GM12892 (cell line): ENCODE results near the gene NECTIN1.

ENCODE experiments used
- DNase-seq: peaks from one replicate; pipeline ENCODE4 v3.0.0; 2011; ENCODE audit not compliant: insufficient read length
- FAIRE-seq: peaks from 2 replicates; lab custom pipeline; 2011; peaks lifted over from hg19 to GRCh38; lab: Jason Lieb, UNC
- POLR2A ChIP-seq: IDR thresholded peaks from 2 replicates; pipeline ENCODE4 v1.6.1; 2011; ENCODE audit warnings: low read depth, low read length, control low read depth
- POLR2AphosphoS5 ChIP-seq: IDR thresholded peaks from 2 replicates; pipeline ENCODE4 v1.6.1; 2011; ENCODE audit warnings: low read depth, low read length, control low read depth
- TAF1 ChIP-seq: IDR thresholded peaks from 2 replicates; pipeline ENCODE4 v1.6.1; 2011; ENCODE audit warnings: low read depth, mild to moderate bottlenecking, control low read depth, low read length, borderline replicate concordance

The NECTIN1 gene

GRCh38 chr11:119638851-119639250, 90.1 kb downstream of the NECTIN1 start:
- FAIRE-seq (no peak), DNase-seq (no peak)
- TF ChIP-seq POLR2AphosphoS5 = no peak
- TF ChIP-seq POLR2A = no peak
- TF ChIP-seq TAF1 = no peak

GRCh38 chr11:119637481-119637880, 91.5 kb downstream of the NECTIN1 start:
- no peak for FAIRE-seq
- TF ChIP-seq POLR2AphosphoS5 (no peak), POLR2A (no peak), TAF1 (no peak)
- DNase-seq = no peak

GRCh38 chr11:119635776-119636175, 93.2 kb downstream of the NECTIN1 start:
- FAIRE-seq = no peak
- no peak for DNase-seq
- TF ChIP-seq POLR2AphosphoS5 = no peak

- no peak for DNase-seq
- FAIRE-seq = no peak
Observed at GRCh38 chr11:119635041-119635740, 93.8 kb downstream of the NECTIN1 start.

DNA sequence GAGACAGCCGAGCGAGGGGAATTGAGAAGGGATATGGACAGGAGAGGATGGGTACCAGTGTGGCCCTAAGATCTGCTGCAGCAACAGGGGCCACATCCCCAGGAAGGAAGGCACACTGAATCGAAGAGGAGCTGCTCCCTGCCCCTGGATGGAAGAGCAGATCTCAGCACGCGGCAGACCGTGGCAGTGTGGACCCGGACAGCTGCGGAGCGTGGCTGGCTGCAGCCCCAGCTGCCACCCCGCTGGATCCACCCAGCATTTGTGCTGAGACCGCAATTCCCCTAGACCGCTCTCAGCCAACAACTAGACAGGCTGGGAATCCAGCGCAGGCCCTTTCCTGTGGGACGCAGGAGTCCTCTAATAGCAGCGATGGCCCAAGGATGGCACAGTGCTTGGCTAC, 94.7 kb downstream of the NECTIN1 start:
- TF ChIP-seq TAF1 = no peak
- no peak for TF ChIP-seq POLR2A
- TF ChIP-seq POLR2AphosphoS5 = no peak
- DNase-seq (no peak), FAIRE-seq (no peak)

More at GRCh38 chr11:119635041-119635740, 93.8 kb downstream of the NECTIN1 start:
- no peak for TF ChIP-seq POLR2AphosphoS5
- no peak for TF ChIP-seq POLR2A
- TF ChIP-seq TAF1 = no peak

- no peak for FAIRE-seq
- no peak for DNase-seq
- TF ChIP-seq POLR2AphosphoS5 (no peak), TAF1 (no peak), POLR2A (no peak)
Observed at GRCh38 chr11:119629834-119630624, 99.0 kb downstream of the NECTIN1 start.

DNA sequence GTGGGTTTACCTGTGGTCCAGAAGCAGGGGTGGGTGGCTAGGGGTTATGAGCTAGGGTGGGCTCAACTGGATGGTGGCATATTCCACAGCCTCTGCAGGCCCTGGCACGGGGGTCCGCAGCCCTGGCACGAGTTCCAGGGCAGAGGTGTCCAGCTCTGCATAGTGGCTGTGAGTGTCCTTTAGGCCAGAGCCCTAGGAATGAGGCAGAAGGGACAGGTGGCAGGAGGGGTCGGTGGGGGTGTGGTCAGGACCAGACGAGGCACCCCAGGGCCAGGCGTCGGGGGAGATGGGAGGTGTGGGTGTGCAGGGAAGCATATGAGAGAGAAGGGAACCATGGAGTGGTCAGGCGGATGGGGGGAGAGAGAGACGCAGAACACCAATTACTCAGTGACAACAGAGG, 99.9 kb downstream of the NECTIN1 start:
- TF ChIP-seq POLR2AphosphoS5 = no peak
- TF ChIP-seq TAF1 = no peak
- no peak for TF ChIP-seq POLR2A
- DNase-seq (no peak), FAIRE-seq (no peak)

DNA sequence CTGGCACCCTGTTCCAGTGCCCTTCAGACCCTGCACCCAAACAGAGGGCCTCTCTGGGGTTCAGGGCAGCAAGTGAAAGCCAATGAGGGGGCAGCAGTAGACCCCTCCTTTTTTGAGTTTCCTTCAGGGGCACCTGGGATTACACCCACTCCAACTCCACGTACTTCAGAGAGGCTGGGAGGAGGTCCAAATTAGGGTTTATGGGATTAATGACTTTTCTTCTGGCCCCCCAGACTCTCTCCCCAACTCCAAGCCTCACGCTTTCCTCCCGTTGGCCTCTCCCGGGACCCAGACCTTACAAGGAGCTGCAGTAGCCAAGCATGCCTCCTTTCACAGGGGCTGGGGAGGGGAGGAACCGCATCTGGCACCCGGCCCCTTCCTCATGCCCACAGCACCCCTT, 101.7 kb downstream of the NECTIN1 start:
- FAIRE-seq = no peak
- DNase-seq = no peak
- TF ChIP-seq POLR2AphosphoS5 = no peak
- no peak for TF ChIP-seq TAF1
- no peak for TF ChIP-seq POLR2A

GRCh38 chr11:119626871-119627270, 102.1 kb downstream of the NECTIN1 start:
- FAIRE-seq (no peak), DNase-seq (no peak)
- no peak for TF ChIP-seq TAF1
- no peak for TF ChIP-seq POLR2A
- TF ChIP-seq POLR2AphosphoS5 = no peak

DNA sequence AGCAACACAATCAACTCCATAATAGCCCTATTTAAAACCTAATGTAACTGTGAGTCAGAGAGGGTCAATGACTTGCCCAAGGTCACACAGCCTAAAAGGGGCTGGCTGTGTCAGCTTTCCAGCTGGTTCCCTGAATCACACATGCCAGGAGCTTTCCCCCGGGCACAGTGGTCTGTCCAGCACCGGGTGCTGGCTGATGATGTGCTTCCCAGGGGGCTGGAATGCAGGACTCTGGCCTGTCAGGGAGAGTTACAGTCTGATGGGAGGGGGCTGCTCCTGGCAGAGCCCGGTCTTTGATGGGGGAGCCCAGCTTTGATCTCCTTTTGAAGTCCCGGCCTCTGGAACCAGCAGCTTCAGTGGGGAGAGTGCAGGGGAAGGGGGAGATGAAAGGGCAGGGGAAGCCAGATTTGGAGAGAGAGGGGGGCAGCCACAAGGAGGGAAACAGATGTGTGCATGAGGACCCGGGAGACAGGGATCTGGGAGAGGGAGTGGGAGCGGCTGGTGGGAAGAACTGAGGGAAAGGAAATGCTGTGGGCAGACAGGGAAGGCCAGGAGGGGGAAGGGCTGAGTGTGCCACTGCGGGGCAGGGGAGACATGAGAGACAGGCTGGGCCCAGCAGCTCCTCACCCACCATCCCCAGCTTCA, 102.7 kb downstream of the NECTIN1 start:
- DNase-seq (no peak), FAIRE-seq (no peak)
- TF ChIP-seq POLR2A = no peak
- TF ChIP-seq TAF1 = no peak
- no peak for TF ChIP-seq POLR2AphosphoS5

- FAIRE-seq (no peak), DNase-seq (no peak)
- TF ChIP-seq POLR2AphosphoS5 = no peak
- no peak for TF ChIP-seq POLR2A
- no peak for TF ChIP-seq TAF1
Observed at GRCh38 chr11:119625206-119625978, 103.6 kb downstream of the NECTIN1 start.

- no peak for DNase-seq
- no peak for FAIRE-seq
- no peak for TF ChIP-seq TAF1
- TF ChIP-seq POLR2A = no peak
Observed at GRCh38 chr11:119624629-119625028, 104.4 kb downstream of the NECTIN1 start.
